HepG2 (cell line): Measurements from ENCODE around the gene DVL3. TPM values are rescaled to one million over a fixed set of nuclear protein-coding genes. Genes with fewer than 3 reads are reported as not detected.

ENCODE experiments used
- DNMT3B ChIP-seq: conservative IDR thresholded peaks from 2 replicates; pipeline ENCODE4 v1.6.1; 2016; ENCODE audit warnings: missing biosample characterization, control low read depth
- DZIP1 ChIP-seq: sonication (generic); formaldehyde crosslinking; IDR thresholded peaks from 2 replicates; pipeline ENCODE4 v1.5.0; 2020; ENCODE audit warnings: mild to moderate bottlenecking, missing genetic modification reagents
- GZF1 ChIP-seq: sonication (generic); formaldehyde crosslinking; IDR thresholded peaks from 2 replicates; pipeline ENCODE4 v1.5.1; 2020; ENCODE audit warnings: mild to moderate bottlenecking, missing genetic modification reagents
- ISL2 ChIP-seq: sonication (generic); formaldehyde crosslinking; IDR thresholded peaks from 2 replicates; pipeline ENCODE4 v1.5.0; 2020; ENCODE audit warnings: missing genetic modification reagents
- KAT2B ChIP-seq: fragments of 150-350 bp; IDR thresholded peaks from 2 replicates; pipeline ENCODE4 v1.6.1; 2014; ENCODE audit warnings: low read depth, low read length, borderline replicate concordance
- KDM5A ChIP-seq: fragments of 200-600 bp; sonication (generic); IDR thresholded peaks from 2 replicates; pipeline ENCODE4 v1.7.0; 2018; ENCODE audit warnings: antibody characterized with exemption, mild to moderate bottlenecking, low read length, borderline replicate concordance
- MAFK ChIP-seq, 2 experiments: IDR thresholded peaks in 1 of 2; conservative IDR thresholded peaks in 1 of 2; 2 replicates each; pipeline ENCODE4 v1.6.1; 2011; ENCODE audit warnings: improper control_type of control experiment in 2 of 2, low read length in 2 of 2
- MED1 ChIP-seq: sonication (generic); formaldehyde crosslinking; IDR thresholded peaks from 2 replicates; pipeline ENCODE4 v1.4.0; 2020; ENCODE audit warnings: missing genetic modification reagents
- PHB2 ChIP-seq: fragments of 450-650 bp; IDR thresholded peaks from 2 replicates; pipeline ENCODE4 v1.6.1; 2018; ENCODE audit not compliant: partially characterized antibody
- SMAD3 ChIP-seq: sonication (generic); formaldehyde crosslinking; IDR thresholded peaks from 2 replicates; pipeline ENCODE4 v1.4.0; 2020; ENCODE audit warnings: missing genetic modification reagents
- UBTF ChIP-seq: sonication (generic); formaldehyde crosslinking; IDR thresholded peaks from 2 replicates; pipeline ENCODE4 v1.4.0; 2020; ENCODE audit warnings: mild to moderate bottlenecking, missing genetic modification reagents
- ZNF274 ChIP-seq: sonication (generic); formaldehyde crosslinking; IDR thresholded peaks from 2 replicates; pipeline ENCODE4 v1.5.1; 2020; ENCODE audit warnings: mild to moderate bottlenecking, missing genetic modification reagents
- ZNF430 ChIP-seq: sonication (generic); formaldehyde crosslinking; IDR thresholded peaks from 2 replicates; pipeline ENCODE4 v1.9.0; 2021; ENCODE audit warnings: mild to moderate bottlenecking, missing genetic modification reagents
- ZNF740 ChIP-seq: sonication (generic); formaldehyde crosslinking; IDR thresholded peaks from 2 replicates; pipeline ENCODE4 v1.4.0; 2020; ENCODE audit warnings: missing genetic modification reagents
- ZNF780A ChIP-seq: sonication (generic); formaldehyde crosslinking; IDR thresholded peaks from 2 replicates; pipeline ENCODE4 v1.8.0; 2022; ENCODE audit warnings: mild to moderate bottlenecking, missing genetic modification reagents, moderate library complexity
- polyA plus RNA-seq, 8 experiments: library from polyadenylated mRNA; depleted of rRNA in 3 of 8; stranded (reverse) in 7 of 8; unstranded in 1 of 8; fragments of >200 nt; fragmentation: Illumina TruSeq in 4 of 8; extraction: Trizol in 4 of 8; gene quantifications; 2 replicates each; pipeline versions ENCODE4 v1.2.1 to v1.2.3, GENCODE V29; 2011 to 2016; ENCODE audit warnings: low read depth in 4 of 8, missing spikeins in 1 of 8, mixed read lengths in 1 of 8; ENCODE audit not compliant: insufficient read depth in 1 of 8
- total RNA-seq, 5 experiments: library from RNA; depleted of rRNA; stranded (reverse); fragments of >200 nt; fragmentation: Illumina TruSeq; extraction: Trizol; gene quantifications; 2 replicates each; pipeline ENCODE4 v1.2.3, GENCODE V29; 2016; ENCODE audit warnings: low read depth in 1 of 5
- TF ChIP-seq, protein P1 (sequence below): sonication (generic); formaldehyde crosslinking; IDR thresholded peaks from 2 replicates; pipeline ENCODE4 v1.4.0; 2020; ENCODE audit warnings: missing genetic modification reagents
- TF ChIP-seq, protein P2 (sequence below): sonication (generic); formaldehyde crosslinking; IDR thresholded peaks from 2 replicates; pipeline ENCODE4 v1.4.0; 2020; ENCODE audit warnings: missing genetic modification reagents

DVL3 gene
- total and polyA plus RNA-seq, 2 of the 13 experiments (the other 11 are each of a cell fraction or from before 2014, with no cell fraction given): 29.0 to 36.1 TPM

DNA sequence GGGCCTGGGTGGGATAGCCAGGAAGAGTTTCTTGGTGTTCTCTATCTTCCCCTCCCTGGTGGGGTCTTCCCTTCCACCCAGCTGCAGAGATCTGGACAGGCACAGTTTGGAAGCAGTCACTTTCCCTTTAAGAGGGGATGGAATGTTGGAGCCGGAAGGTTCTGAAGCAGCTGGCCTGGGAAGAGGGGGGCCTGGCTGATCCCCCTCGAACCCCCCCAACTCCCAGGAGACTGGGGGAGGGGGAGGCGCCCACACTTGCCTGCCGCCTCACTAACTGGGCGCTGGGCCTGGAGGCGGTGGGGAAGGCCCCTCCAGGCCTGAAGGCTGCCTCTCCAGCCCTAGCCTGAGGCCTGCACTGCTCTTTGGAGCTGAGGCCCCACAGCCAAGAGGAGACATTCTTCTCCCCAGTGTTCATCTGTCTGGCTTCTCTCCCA lies 1.4 kb downstream of the DVL3 start (continued):
- TF ChIP-seq DZIP1 (CRISPR knock-in tag) (no peak), GZF1 (CRISPR knock-in tag) (no peak), MED1 (CRISPR knock-in tag) (peak; percentile 26; the same call in 1 of the 2 replicates), UBTF (CRISPR knock-in tag) (peak; percentile 25; the same call in 1 of the 2 replicates), PHB2 (no peak), MAFK (conservative IDR thresholded peaks at IDR 0.05 in 1 of 2, IDR thresholded peaks at IDR 0.05 in 1 of 2; ENCODE audit: low read length in 2 of 2) (no peak), KAT2B (no peak), KDM5A (no peak), SMAD3 (CRISPR knock-in tag) (no peak), ISL2 (CRISPR knock-in tag) (0 out of 2 replicates have a peak, but pooled peaks have one; percentile 30), DNMT3B (CRISPR knock-in tag) (peak; percentile 58; the same call in 1 of the 2 replicates), ZNF274 (CRISPR knock-in tag) (no peak), ZNF740 (CRISPR knock-in tag) (peak; percentile 71; the same call in 1 of the 2 replicates), ZNF780A (CRISPR knock-in tag) (no peak), ZNF430 (CRISPR knock-in tag) (no peak)
- TF ChIP-seq, protein P1, sequence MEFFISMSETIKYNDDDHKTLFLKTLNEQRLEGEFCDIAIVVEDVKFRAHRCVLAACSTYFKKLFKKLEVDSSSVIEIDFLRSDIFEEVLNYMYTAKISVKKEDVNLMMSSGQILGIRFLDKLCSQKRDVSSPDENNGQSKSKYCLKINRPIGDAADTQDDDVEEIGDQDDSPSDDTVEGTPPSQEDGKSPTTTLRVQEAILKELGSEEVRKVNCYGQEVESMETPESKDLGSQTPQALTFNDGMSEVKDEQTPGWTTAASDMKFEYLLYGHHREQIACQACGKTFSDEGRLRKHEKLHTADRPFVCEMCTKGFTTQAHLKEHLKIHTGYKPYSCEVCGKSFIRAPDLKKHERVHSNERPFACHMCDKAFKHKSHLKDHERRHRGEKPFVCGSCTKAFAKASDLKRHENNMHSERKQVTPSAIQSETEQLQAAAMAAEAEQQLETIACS (CRISPR knock-in tag): peak; percentile 9; the same call in 1 of the 2 replicates
- TF ChIP-seq, protein P2, sequence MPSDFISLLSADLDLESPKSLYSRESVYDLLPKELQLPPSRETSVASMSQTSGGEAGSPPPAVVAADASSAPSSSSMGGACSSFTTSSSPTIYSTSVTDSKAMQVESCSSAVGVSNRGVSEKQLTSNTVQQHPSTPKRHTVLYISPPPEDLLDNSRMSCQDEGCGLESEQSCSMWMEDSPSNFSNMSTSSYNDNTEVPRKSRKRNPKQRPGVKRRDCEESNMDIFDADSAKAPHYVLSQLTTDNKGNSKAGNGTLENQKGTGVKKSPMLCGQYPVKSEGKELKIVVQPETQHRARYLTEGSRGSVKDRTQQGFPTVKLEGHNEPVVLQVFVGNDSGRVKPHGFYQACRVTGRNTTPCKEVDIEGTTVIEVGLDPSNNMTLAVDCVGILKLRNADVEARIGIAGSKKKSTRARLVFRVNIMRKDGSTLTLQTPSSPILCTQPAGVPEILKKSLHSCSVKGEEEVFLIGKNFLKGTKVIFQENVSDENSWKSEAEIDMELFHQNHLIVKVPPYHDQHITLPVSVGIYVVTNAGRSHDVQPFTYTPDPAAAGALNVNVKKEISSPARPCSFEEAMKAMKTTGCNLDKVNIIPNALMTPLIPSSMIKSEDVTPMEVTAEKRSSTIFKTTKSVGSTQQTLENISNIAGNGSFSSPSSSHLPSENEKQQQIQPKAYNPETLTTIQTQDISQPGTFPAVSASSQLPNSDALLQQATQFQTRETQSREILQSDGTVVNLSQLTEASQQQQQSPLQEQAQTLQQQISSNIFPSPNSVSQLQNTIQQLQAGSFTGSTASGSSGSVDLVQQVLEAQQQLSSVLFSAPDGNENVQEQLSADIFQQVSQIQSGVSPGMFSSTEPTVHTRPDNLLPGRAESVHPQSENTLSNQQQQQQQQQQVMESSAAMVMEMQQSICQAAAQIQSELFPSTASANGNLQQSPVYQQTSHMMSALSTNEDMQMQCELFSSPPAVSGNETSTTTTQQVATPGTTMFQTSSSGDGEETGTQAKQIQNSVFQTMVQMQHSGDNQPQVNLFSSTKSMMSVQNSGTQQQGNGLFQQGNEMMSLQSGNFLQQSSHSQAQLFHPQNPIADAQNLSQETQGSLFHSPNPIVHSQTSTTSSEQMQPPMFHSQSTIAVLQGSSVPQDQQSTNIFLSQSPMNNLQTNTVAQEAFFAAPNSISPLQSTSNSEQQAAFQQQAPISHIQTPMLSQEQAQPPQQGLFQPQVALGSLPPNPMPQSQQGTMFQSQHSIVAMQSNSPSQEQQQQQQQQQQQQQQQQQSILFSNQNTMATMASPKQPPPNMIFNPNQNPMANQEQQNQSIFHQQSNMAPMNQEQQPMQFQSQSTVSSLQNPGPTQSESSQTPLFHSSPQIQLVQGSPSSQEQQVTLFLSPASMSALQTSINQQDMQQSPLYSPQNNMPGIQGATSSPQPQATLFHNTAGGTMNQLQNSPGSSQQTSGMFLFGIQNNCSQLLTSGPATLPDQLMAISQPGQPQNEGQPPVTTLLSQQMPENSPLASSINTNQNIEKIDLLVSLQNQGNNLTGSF (CRISPR knock-in tag): no peak
